Tibial artery (tissue), 4 donors: ENCODE results near the gene CRHR2.

Experiments used
- DNase-seq, 2 donors: peaks; one replicate each; pipeline ENCODE4 v3.0.0-alpha.2; 2019
- H3K27ac ChIP-seq, 2 donors: fragments of 200-600 bp; sonication (generic) in 1 of 2; 1 replicate in 1 of 2; 2 replicates in 1 of 2; pipeline ENCODE4 v1.5.1; 2018 to 2019; ENCODE audit warnings: mild to moderate bottlenecking in 1 of 2
- H3K27me3 ChIP-seq, 2 donors: fragments of 200-600 bp; sonication (generic) in 1 of 2; one replicate each; pipeline versions ENCODE4 v1.5.1 to v1.6.0; 2016 to 2019
- H3K36me3 ChIP-seq, 3 donors: fragments of 200-600 bp; sonication (generic) in 2 of 3; one replicate each; pipeline ENCODE4 v1.5.1; 2016 to 2019; ENCODE audit warnings: mild to moderate bottlenecking in 2 of 3
- H3K4me1 ChIP-seq, 4 donors: fragments of 200-600 bp; sonication (generic) in 2 of 4; 1 replicate in 3 of 4; 2 replicates in 1 of 4; pipeline ENCODE4 v1.5.1; 2016 to 2019
- H3K4me3 ChIP-seq, 2 donors: fragments of 200-600 bp; sonication (generic) in 1 of 2; 1 replicate in 1 of 2; 2 replicates in 1 of 2; pipeline ENCODE4 v1.5.1; 2018 to 2019; ENCODE audit warnings: mild to moderate bottlenecking in 2 of 2
- H3K9me3 ChIP-seq, 3 donors: fragments of 200-600 bp; sonication (generic) in 1 of 3; one replicate each; pipeline ENCODE4 v1.5.1; 2016 to 2019
- CTCF ChIP-seq, 2 experiments: fragments of 200-600 bp in 1 of 2; fragments of 450-650 bp in 1 of 2; IDR thresholded peaks; one replicate each; pipeline ENCODE4 v1.5.1; 2017 to 2019; ENCODE audit warnings: antibody characterized with exemption in 2 of 2, mild to moderate bottlenecking in 1 of 2, moderate library complexity in 1 of 2
- intact Hi-C: fragments of 100-400 bp; cut with DNase I; formaldehyde crosslinking; loops from one replicate; pipeline ENCODE4 v1.15.0; 2023; ENCODE audit warnings: low total_unique reads

Gene CRHR2

GRCh38 chr7:30728591-30729100, 46.4 kb upstream of the CRHR2 start:
- H3K4me1 ChIP-seq = no peaks in the 10 kb centered on the region
- no peaks in the 10 kb centered on the region for H3K36me3 ChIP-seq
- intact Hi-C loops = no loop called here
- DNase-seq = no peak
- TF ChIP-seq CTCF (IDR thresholded peaks at IDR 0.05) = no peak
- no peak overlapping the region for H3K4me3 ChIP-seq
- no peak overlapping the region for H3K27ac ChIP-seq
- peaks cover 0 to 14% of the 10 kb centered on the region in 2 donors for H3K27me3 ChIP-seq
- no peaks in the 10 kb centered on the region for H3K9me3 ChIP-seq

DNA sequence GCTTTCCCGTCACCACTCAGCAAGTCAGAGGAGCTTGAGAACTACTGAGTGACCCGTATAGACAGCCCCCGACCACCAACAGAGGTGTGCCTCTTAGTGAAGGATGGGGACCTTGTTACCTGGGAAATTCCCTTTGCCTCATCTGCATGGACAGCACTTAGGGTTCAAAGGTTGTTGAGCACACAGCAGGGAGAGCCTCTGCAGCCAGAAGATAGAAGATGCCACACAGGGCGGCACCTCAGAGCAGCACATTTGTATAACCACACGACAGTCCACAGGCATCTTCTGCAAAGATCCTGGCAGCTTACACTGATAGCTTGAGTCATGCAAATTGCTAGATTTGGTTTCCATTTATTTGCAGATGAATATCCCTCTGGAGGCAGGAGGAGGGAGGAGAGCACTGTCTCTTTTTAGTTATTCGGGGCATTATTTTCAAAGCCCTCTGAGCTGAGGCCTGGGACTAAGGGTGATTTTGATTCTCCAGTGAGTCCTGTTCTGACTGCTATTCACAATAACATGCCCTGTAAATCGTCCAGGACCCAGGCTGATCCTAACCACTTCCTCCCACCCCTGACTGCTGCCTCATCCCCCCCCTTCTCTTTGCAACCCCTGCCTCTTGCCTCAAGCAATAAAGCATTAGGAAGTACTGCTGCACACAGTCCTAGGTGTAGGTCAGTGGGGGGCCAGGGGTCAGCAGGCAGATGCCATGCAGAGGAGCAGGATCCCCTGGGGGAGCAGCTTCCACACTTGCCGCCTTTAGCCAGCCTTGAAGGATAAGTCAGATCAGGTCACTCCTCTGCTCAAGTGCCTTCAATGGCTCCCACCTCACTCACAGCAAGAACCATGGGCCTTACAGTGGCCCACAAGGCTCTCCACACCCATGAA, 45.0 kb upstream of the CRHR2 start:
- TF ChIP-seq CTCF (IDR thresholded peaks at IDR 0.05) = no peak
- H3K4me1 ChIP-seq = no peaks in the 10 kb centered on the region
- H3K27me3 ChIP-seq = peaks cover 0 to 10% of the 10 kb centered on the region in 2 donors
- H3K9me3 ChIP-seq = no peaks in the 10 kb centered on the region
- no peak for DNase-seq
- no peaks in the 10 kb centered on the region for H3K36me3 ChIP-seq
- intact Hi-C loops = no loop called here
- H3K4me3 ChIP-seq = no peak overlapping the region
- H3K27ac ChIP-seq = no peak overlapping the region

DNA sequence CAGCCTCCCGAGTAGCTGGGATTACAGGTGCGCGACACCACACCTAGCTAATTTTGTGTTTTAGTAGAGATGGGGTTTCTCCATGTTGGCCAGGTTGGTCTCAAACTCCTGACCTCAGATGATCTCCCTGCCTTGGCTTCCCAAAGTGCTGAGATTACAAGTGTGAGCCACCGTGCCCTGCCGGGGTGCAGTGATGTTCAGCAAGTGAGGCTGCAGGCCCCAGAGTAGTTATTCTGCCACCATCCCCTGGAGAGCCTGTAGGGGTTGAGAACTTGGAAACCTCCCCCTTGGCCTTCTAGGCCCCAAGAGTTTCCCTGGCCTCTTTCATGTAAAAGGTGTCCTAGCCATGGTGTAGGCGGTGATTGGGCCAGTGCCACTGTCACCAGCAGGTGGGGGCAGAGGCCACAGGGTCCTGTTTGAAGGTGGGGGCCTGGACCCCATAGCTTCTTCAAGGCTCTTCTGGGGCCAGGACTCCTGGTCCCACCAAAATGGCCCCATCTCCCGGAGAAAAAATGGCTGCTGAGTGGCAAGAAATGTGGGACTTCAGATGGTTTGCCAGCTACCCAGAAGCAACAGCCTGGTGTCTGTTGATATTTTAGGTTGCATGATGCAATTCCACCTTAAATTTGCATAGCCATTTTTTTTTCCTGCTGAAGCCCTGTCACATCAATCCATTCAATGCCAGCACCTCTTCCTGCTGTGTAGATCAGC, 44.2 kb upstream of the CRHR2 start:
- Histone ChIP-seq H3K36me3 (no peaks in the 10 kb centered on the region), H3K27ac (no peak overlapping the region), H3K27me3 (peaks cover 0 to 10% of the 10 kb centered on the region in 2 donors), H3K9me3 (no peaks in the 10 kb centered on the region), H3K4me3 (no peak overlapping the region), H3K4me1 (no peaks in the 10 kb centered on the region)
- TF ChIP-seq CTCF (IDR thresholded peaks at IDR 0.05) = no peak
- intact Hi-C loops = no loop called here
- DNase-seq = no peak

GRCh38 chr7:30723776-30724175, 41.5 kb upstream of the CRHR2 start:
- intact Hi-C loops = no loop called here
- TF ChIP-seq CTCF (IDR thresholded peaks at IDR 0.05) = no peak
- Histone ChIP-seq H3K27me3 (peaks cover 0 to 10% of the 10 kb centered on the region in 2 donors), H3K4me1 (no peaks in the 10 kb centered on the region), H3K4me3 (no peak overlapping the region), H3K36me3 (no peaks in the 10 kb centered on the region), H3K9me3 (peaks cover 0 to 3% (median 0%) of the 10 kb centered on the region in 3 donors), H3K27ac (no peak overlapping the region)
- DNase-seq = no peak

DNA sequence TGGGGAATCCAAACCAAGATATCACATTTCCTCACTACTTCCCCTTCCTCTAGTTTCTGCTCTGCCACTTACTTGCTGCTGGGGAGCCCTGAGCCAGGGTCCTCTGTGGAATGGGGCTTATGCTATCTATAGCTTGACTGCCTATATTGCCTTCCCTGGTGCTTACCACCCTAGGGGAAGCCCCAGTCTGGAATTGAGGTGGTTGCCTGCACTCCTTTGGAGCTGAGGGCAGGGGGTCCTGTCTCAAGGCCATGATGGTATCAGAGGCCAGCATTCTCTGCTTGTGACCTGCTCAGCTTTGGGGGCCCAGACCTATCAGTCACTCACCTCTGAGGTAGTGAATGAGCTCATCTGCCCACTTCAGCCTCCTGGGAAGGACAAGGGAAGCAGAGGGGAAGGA, 40.4 kb upstream of the CRHR2 start:
- TF ChIP-seq CTCF (IDR thresholded peaks at IDR 0.05) = no peak
- no peaks in the 10 kb centered on the region for H3K4me1 ChIP-seq
- no peak overlapping the region for H3K27ac ChIP-seq
- peaks cover 0 to 3% (median 0%) of the 10 kb centered on the region in 3 donors for H3K9me3 ChIP-seq
- H3K4me3 ChIP-seq = no peak overlapping the region
- DNase-seq = no peak
- H3K36me3 ChIP-seq = no peaks in the 10 kb centered on the region
- intact Hi-C loops = no loop called here
- H3K27me3 ChIP-seq = peaks cover 0 to 8% of the 10 kb centered on the region in 2 donors
